ENCODE data around the gene TMEM120A.

DNA sequence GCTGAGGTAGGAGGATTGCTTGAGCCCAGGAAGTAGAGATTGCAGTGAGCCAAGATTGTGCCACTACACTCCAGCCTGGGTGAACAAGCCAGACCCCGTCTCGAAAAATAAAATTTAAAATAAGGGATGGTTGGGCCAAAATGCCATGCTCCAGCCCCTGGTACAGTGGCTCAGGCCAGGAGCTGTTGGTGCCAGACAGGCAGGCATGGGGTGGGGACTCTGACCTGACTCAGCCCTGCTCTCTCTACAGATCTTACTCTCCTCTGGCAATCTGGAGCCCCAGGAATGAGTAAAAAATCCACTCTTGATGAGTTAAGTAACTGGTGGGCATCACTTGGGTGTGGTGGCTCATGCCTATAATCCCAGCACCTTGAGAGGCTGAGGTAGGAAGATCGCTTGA lies 8.4 kb upstream of the TMEM120A start:
- TF ChIP-seq, protein P1, sequence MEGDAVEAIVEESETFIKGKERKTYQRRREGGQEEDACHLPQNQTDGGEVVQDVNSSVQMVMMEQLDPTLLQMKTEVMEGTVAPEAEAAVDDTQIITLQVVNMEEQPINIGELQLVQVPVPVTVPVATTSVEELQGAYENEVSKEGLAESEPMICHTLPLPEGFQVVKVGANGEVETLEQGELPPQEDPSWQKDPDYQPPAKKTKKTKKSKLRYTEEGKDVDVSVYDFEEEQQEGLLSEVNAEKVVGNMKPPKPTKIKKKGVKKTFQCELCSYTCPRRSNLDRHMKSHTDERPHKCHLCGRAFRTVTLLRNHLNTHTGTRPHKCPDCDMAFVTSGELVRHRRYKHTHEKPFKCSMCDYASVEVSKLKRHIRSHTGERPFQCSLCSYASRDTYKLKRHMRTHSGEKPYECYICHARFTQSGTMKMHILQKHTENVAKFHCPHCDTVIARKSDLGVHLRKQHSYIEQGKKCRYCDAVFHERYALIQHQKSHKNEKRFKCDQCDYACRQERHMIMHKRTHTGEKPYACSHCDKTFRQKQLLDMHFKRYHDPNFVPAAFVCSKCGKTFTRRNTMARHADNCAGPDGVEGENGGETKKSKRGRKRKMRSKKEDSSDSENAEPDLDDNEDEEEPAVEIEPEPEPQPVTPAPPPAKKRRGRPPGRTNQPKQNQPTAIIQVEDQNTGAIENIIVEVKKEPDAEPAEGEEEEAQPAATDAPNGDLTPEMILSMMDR (IDR thresholded peaks at IDR 0.05): no peak
- TF ChIP-seq POLR2A (IDR thresholded peaks at IDR 0.05): no peak

Data from body of pancreas (tissue), 4 donors.